ENCODE data around the gene CD300A.

DNA sequence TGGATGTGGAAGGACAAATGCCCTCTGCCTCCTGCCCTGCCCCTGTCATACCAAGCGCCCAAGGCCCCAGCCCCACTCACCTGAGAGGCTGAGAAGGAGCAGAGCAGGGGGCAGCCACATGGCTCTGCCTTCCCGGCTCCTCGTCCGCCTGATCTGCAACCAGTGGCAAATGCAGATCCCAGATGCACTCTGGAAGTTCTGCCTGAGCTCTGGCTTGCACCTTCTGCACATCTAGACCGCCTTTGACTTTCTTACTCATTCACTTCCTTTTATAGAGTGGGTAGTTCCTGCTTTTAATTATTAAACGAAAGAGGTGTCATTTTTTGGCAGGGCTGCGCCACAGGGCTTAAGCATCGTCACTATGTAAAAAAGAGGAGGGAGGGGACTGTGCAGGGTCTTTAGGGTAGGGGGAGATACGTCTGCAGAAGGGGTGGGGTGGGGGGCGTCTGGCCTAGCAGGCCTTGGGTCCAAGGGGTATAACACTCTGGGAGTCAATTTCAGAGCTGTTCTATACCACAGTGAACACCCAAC lies 64.9 kb downstream of the CD300A start, which contains the start of gene CD300LB:
- TF ChIP-seq, protein P1, sequence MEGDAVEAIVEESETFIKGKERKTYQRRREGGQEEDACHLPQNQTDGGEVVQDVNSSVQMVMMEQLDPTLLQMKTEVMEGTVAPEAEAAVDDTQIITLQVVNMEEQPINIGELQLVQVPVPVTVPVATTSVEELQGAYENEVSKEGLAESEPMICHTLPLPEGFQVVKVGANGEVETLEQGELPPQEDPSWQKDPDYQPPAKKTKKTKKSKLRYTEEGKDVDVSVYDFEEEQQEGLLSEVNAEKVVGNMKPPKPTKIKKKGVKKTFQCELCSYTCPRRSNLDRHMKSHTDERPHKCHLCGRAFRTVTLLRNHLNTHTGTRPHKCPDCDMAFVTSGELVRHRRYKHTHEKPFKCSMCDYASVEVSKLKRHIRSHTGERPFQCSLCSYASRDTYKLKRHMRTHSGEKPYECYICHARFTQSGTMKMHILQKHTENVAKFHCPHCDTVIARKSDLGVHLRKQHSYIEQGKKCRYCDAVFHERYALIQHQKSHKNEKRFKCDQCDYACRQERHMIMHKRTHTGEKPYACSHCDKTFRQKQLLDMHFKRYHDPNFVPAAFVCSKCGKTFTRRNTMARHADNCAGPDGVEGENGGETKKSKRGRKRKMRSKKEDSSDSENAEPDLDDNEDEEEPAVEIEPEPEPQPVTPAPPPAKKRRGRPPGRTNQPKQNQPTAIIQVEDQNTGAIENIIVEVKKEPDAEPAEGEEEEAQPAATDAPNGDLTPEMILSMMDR (IDR thresholded peaks at IDR 0.05; ENCODE audit: insufficient read depth, low read length), result no peak
- no peak for TF ChIP-seq POLR2AphosphoS5 (IDR thresholded peaks at IDR 0.05; ENCODE audit: low read depth)
- TF ChIP-seq, protein P2, sequence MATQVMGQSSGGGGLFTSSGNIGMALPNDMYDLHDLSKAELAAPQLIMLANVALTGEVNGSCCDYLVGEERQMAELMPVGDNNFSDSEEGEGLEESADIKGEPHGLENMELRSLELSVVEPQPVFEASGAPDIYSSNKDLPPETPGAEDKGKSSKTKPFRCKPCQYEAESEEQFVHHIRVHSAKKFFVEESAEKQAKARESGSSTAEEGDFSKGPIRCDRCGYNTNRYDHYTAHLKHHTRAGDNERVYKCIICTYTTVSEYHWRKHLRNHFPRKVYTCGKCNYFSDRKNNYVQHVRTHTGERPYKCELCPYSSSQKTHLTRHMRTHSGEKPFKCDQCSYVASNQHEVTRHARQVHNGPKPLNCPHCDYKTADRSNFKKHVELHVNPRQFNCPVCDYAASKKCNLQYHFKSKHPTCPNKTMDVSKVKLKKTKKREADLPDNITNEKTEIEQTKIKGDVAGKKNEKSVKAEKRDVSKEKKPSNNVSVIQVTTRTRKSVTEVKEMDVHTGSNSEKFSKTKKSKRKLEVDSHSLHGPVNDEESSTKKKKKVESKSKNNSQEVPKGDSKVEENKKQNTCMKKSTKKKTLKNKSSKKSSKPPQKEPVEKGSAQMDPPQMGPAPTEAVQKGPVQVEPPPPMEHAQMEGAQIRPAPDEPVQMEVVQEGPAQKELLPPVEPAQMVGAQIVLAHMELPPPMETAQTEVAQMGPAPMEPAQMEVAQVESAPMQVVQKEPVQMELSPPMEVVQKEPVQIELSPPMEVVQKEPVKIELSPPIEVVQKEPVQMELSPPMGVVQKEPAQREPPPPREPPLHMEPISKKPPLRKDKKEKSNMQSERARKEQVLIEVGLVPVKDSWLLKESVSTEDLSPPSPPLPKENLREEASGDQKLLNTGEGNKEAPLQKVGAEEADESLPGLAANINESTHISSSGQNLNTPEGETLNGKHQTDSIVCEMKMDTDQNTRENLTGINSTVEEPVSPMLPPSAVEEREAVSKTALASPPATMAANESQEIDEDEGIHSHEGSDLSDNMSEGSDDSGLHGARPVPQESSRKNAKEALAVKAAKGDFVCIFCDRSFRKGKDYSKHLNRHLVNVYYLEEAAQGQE (IDR thresholded peaks at IDR 0.05; ENCODE audit: insufficient replicate concordance, low read depth), result no peak
- no peak for TF ChIP-seq GABPA (IDR thresholded peaks at IDR 0.05; ENCODE audit: low read depth)
